ENCODE results near the gene FAM221B. TPM values are rescaled to one million over a fixed set of nuclear protein-coding genes. Genes with fewer than 3 reads are reported as not detected.

Gene FAM221B
- polyA plus RNA-seq, 2 donors: not detected

Other genes starting within 250 kb of the FAM221B start
- 10 to 100 TPM; 15.3 to 22.7 TPM for gene TESK1, start 223.5 kb downstream of the FAM221B start, polyA plus RNA-seq
- gene CD72, start 210.3 kb downstream of the FAM221B start, polyA plus RNA-seq: under 1 TPM; 0.26 to 0.29 TPM
- under 1 TPM; 0.75 to 0.88 TPM for gene SIT1, start 177.8 kb downstream of the FAM221B start, polyA plus RNA-seq
- 100 to 1,000 TPM in 1 of 2 donors, 1 to 10 TPM in 1; 3.3 to 333 TPM for gene RMRP, start 170.7 kb downstream of the FAM221B start, polyA plus RNA-seq
- gene CCDC107, start 170.4 kb downstream of the FAM221B start, polyA plus RNA-seq: 10 to 100 TPM; 17.3 to 21.1 TPM
- gene ARHGEF39, start 163.5 kb downstream of the FAM221B start, polyA plus RNA-seq: 1 to 10 TPM; 2.4 to 4.0 TPM
- gene CA9, start 154.8 kb downstream of the FAM221B start, polyA plus RNA-seq: under 1 TPM; 0.18 to 0.94 TPM
- 1,000 to 10,000 TPM; 1,007 to 1,288 TPM for gene TPM2, start 138.8 kb downstream of the FAM221B start, polyA plus RNA-seq
- 10 to 100 TPM; 53.2 to 89.5 TPM for gene TLN1, start 96.5 kb downstream of the FAM221B start, polyA plus RNA-seq
- gene CREB3, start 96.1 kb downstream of the FAM221B start, polyA plus RNA-seq: 10 to 100 TPM; 10.5 to 13.6 TPM
- 10 to 100 TPM; 26.7 to 45.8 TPM for gene GBA2, start 79.5 kb downstream of the FAM221B start, polyA plus RNA-seq
- 1 to 10 TPM; 5.3 to 6.3 TPM for gene RGP1, start 79.4 kb downstream of the FAM221B start, polyA plus RNA-seq
- gene MSMP, start 74.5 kb downstream of the FAM221B start, polyA plus RNA-seq: under 1 TPM in 1 of 2 donors, not detected in 1; 0.06 TPM
- 1 to 10 TPM; 3.8 to 5.1 TPM for gene NPR2, start 37.1 kb downstream of the FAM221B start, polyA plus RNA-seq
- gene SPAG8, start 16.5 kb downstream of the FAM221B start, polyA plus RNA-seq: under 1 TPM; 0.52 to 0.57 TPM
- gene HINT2, start 13.7 kb downstream of the FAM221B start, polyA plus RNA-seq: 10 to 100 TPM; 43.1 to 45.0 TPM
- gene TMEM8B, start 496 bp upstream of the FAM221B start, polyA plus RNA-seq: 1 to 10 TPM; 2.2 to 3.0 TPM
- gene OR13J1, start 41.7 kb upstream of the FAM221B start, polyA plus RNA-seq: not detected
- gene HRCT1, start 77.5 kb upstream of the FAM221B start, polyA plus RNA-seq: under 1 TPM; 0.61 to 0.94 TPM
- gene SPAAR, start 80.8 kb upstream of the FAM221B start, polyA plus RNA-seq: under 1 TPM; 0.29 to 0.33 TPM
- gene OR2S2, start 129.4 kb upstream of the FAM221B start, polyA plus RNA-seq: not detected
- 1 to 10 TPM; 1.0 to 1.5 TPM for gene RECK, start 208.2 kb upstream of the FAM221B start, polyA plus RNA-seq